ENCODE measurements around the gene DNASE1.

DNASE1 gene

GRCh38 chr16:3638916-3639644 lies 15.4 kb upstream of the DNASE1 start:
- H3K36me3 ChIP-seq (replicated peaks; ENCODE audit: insufficient read depth, low read length): no peaks in the 10 kb centered on the region
- no peaks in the 10 kb centered on the region for H3K9me3 ChIP-seq (replicated peaks; ENCODE audit: insufficient read depth, low read length)
- TF ChIP-seq EZH2 (optimal IDR thresholded peaks at IDR 0.05; ENCODE audit: low read depth, low read length): no peak
- TF ChIP-seq EZH2phosphoT487 (IDR thresholded peaks at IDR 0.05; ENCODE audit: low read length): no peak
- TF ChIP-seq CTCF (IDR thresholded peaks at IDR 0.05; ENCODE audit: low read length): no peak
- H3K9ac ChIP-seq (ENCODE audit: low read length): no peak overlapping the region
- H4K20me1 ChIP-seq (ENCODE audit: insufficient read depth, low read length): no peaks in the 10 kb centered on the region
- no peaks in the 10 kb centered on the region for H3K9me2 ChIP-seq (replicated peaks; ENCODE audit: insufficient read depth, low read length)
- no peak for DNase-seq
- H3K27me3 ChIP-seq (replicated peaks; ENCODE audit: insufficient read depth, low read length): no peaks in the 10 kb centered on the region
- H2AFZ ChIP-seq (ENCODE audit: low read length): no peak overlapping the region
- H3F3A ChIP-seq (ENCODE audit: insufficient read depth, low read length): no peaks in the 10 kb centered on the region
- no peak overlapping the region for H3K4me2 ChIP-seq (ENCODE audit: low read depth, low read length)
- H3K4me1 ChIP-seq (ENCODE audit: low read length): peaks cover 12% of the 10 kb centered on the region
- no peak overlapping the region for H3K27ac ChIP-seq (ENCODE audit: low read length)
- no peaks in the 10 kb centered on the region for H3K79me2 ChIP-seq (ENCODE audit: low read length)
- no peak overlapping the region for H3K4me3 ChIP-seq (ENCODE audit: low read length)

- Histone ChIP-seq H2AFZ (ENCODE audit: low read length) (no peak overlapping the region), H3F3A (ENCODE audit: insufficient read depth, low read length) (no peaks in the 10 kb centered on the region), H3K4me1 (ENCODE audit: low read length) (peaks cover 12% of the 10 kb centered on the region), H3K79me2 (ENCODE audit: low read length) (no peaks in the 10 kb centered on the region), H3K9ac (ENCODE audit: low read length) (no peak overlapping the region), H3K36me3 (replicated peaks; ENCODE audit: insufficient read depth, low read length) (no peaks in the 10 kb centered on the region), H3K9me2 (replicated peaks; ENCODE audit: insufficient read depth, low read length) (no peaks in the 10 kb centered on the region), H3K9me3 (replicated peaks; ENCODE audit: insufficient read depth, low read length) (no peaks in the 10 kb centered on the region), H3K27me3 (replicated peaks; ENCODE audit: insufficient read depth, low read length) (no peaks in the 10 kb centered on the region), H3K4me2 (ENCODE audit: low read depth, low read length) (no peak overlapping the region), H4K20me1 (ENCODE audit: insufficient read depth, low read length) (no peaks in the 10 kb centered on the region), H3K27ac (ENCODE audit: low read length) (no peak overlapping the region), H3K4me3 (ENCODE audit: low read length) (no peak overlapping the region)
- DNase-seq: no peak
- no peak for TF ChIP-seq CTCF (IDR thresholded peaks at IDR 0.05; ENCODE audit: low read length)
- no peak for TF ChIP-seq EZH2phosphoT487 (IDR thresholded peaks at IDR 0.05; ENCODE audit: low read length)
- no peak for TF ChIP-seq EZH2 (optimal IDR thresholded peaks at IDR 0.05; ENCODE audit: low read depth, low read length)
Measured at GRCh38 chr16:3640207-3640606, 14.3 kb upstream of the DNASE1 start.

GRCh38 chr16:3640632-3641501 lies 13.6 kb upstream of the DNASE1 start:
- Histone ChIP-seq H3K36me3 (replicated peaks; ENCODE audit: insufficient read depth, low read length) (no peaks in the 10 kb centered on the region), H3K4me1 (ENCODE audit: low read length) (peaks cover 12% of the 10 kb centered on the region), H3K9me3 (replicated peaks; ENCODE audit: insufficient read depth, low read length) (no peaks in the 10 kb centered on the region), H3K27ac (ENCODE audit: low read length) (no peak overlapping the region), H3K4me3 (ENCODE audit: low read length) (no peak overlapping the region), H3K4me2 (ENCODE audit: low read depth, low read length) (no peak overlapping the region), H3K27me3 (replicated peaks; ENCODE audit: insufficient read depth, low read length) (no peaks in the 10 kb centered on the region), H3K9ac (ENCODE audit: low read length) (no peak overlapping the region), H3F3A (ENCODE audit: insufficient read depth, low read length) (no peaks in the 10 kb centered on the region), H3K9me2 (replicated peaks; ENCODE audit: insufficient read depth, low read length) (no peaks in the 10 kb centered on the region), H4K20me1 (ENCODE audit: insufficient read depth, low read length) (no peaks in the 10 kb centered on the region), H2AFZ (ENCODE audit: low read length) (no peak overlapping the region), H3K79me2 (ENCODE audit: low read length) (no peaks in the 10 kb centered on the region)
- TF ChIP-seq EZH2phosphoT487 (IDR thresholded peaks at IDR 0.05; ENCODE audit: low read length) (no peak), EZH2 (optimal IDR thresholded peaks at IDR 0.05; ENCODE audit: low read depth, low read length) (no peak)
- DNase-seq: no peak
